Body of pancreas (tissue), 4 donors: ENCODE data around the gene KIAA0232. TPM values are rescaled to one million over a fixed set of nuclear protein-coding genes. Genes with fewer than 3 reads are reported as not detected.
A peak's percentile ranks its signal among the peaks of the same experiment; 100 is the strongest.

Experiments used
- ATAC-seq: fragments of 150-250 bp; one replicate; pipeline ENCODE4 v1.9.1; 2016
- DNase-seq, 4 donors: peaks; one replicate each; pipeline ENCODE4 v3.0.0-alpha.2; 2019
- H3K27ac ChIP-seq, 4 donors: fragments of 200-600 bp; sonication (generic); 1 replicate in 3 of 4; 2 replicates in 1 of 4; pipeline versions ENCODE4 v1.5.1 to v1.6.1; 2016 to 2019; ENCODE audit warnings: mild to moderate bottlenecking in 1 of 4, mixed read lengths in 1 of 4, moderate library complexity in 1 of 4
- H3K27me3 ChIP-seq, 2 donors: fragments of 200-600 bp; sonication (generic); one replicate each; pipeline ENCODE4 v1.6.0; 2016; ENCODE audit warnings: mild to moderate bottlenecking in 1 of 2
- H3K36me3 ChIP-seq, 2 donors: fragments of 200-600 bp; sonication (generic); replicated peaks in 1 of 2; 2 replicates each; pipeline ENCODE4 v1.5.1; 2016; ENCODE audit warnings: low read depth in 2 of 2; ENCODE audit not compliant: insufficient read depth in 1 of 2
- H3K4me1 ChIP-seq: fragments of 200-600 bp; sonication (generic); one replicate; pipeline ENCODE4 v1.6.0; 2016
- H3K4me3 ChIP-seq, 2 donors: fragments of 200-600 bp; sonication (generic); 1 replicate in 1 of 2; 2 replicates in 1 of 2; pipeline ENCODE4 v1.5.1; 2016 to 2019
- H3K9me3 ChIP-seq, 3 donors: fragments of 200-600 bp; sonication (generic); 1 replicate in 2 of 3; 2 replicates in 1 of 3; pipeline ENCODE4 v1.5.1; 2016
- POLR2A ChIP-seq, 3 donors: fragments of 450-650 bp; IDR thresholded peaks; one replicate each; pipeline ENCODE4 v1.6.1; 2016; ENCODE audit warnings: antibody characterized with exemption in 3 of 3, mild to moderate bottlenecking in 2 of 3
- WGBS, 2 donors: methylation state at CpG; one replicate each; pipeline ENCODE4 v1.1.5; 2017; 5-methylcytosine and 5-hydroxymethylcytosine counted together
- intact Hi-C: fragments of 100-400 bp; cut with DNase I; formaldehyde crosslinking; loops from one replicate; pipeline ENCODE4 v1.15.1; 2023
- total RNA-seq, 2 donors: library from RNA; depleted of rRNA; stranded (reverse); fragments of >200 nt; gene quantifications; one replicate each; pipeline ENCODE4 v1.1.0, GENCODE V29; 2016
- TF ChIP-seq, protein P1 (sequence below), 7 experiments: fragments of 450-650 bp in 4 of 7; fragments of 200-600 bp in 3 of 7; sonication (generic) in 3 of 7; IDR thresholded peaks; one replicate each; pipeline ENCODE4 v1.5.1; 2016 to 2019; ENCODE audit warnings: antibody characterized with exemption in 7 of 7

Gene KIAA0232
- 10 to 100 TPM in 1 of 2 donors, 1 to 10 TPM in 1; 9.6 to 15.0 TPM for total RNA-seq

- H3K27me3 ChIP-seq = no peaks in the 10 kb centered on the region
- WGBS, 2 donors = 0% methylated on average over 16 to 63 of the region's 100 CpGs
- no peaks in the 10 kb centered on the region for H3K9me3 ChIP-seq
- ATAC-seq (peak; percentile 88), DNase-seq (peak; percentile 92 to 94 (median 92))
- peak within 1 kb of the TSS; percentile 92 to 99 (median 98) for H3K27ac ChIP-seq
- TF ChIP-seq, protein P1, sequence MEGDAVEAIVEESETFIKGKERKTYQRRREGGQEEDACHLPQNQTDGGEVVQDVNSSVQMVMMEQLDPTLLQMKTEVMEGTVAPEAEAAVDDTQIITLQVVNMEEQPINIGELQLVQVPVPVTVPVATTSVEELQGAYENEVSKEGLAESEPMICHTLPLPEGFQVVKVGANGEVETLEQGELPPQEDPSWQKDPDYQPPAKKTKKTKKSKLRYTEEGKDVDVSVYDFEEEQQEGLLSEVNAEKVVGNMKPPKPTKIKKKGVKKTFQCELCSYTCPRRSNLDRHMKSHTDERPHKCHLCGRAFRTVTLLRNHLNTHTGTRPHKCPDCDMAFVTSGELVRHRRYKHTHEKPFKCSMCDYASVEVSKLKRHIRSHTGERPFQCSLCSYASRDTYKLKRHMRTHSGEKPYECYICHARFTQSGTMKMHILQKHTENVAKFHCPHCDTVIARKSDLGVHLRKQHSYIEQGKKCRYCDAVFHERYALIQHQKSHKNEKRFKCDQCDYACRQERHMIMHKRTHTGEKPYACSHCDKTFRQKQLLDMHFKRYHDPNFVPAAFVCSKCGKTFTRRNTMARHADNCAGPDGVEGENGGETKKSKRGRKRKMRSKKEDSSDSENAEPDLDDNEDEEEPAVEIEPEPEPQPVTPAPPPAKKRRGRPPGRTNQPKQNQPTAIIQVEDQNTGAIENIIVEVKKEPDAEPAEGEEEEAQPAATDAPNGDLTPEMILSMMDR (IDR thresholded peaks at IDR 0.05) = peak in 2 of 7 experiments; percentile 35 to 37
- peak; percentile 45 to 68 (median 48) for TF ChIP-seq POLR2A (IDR thresholded peaks at IDR 0.05)
- H3K4me3 ChIP-seq = peak within 1 kb of the TSS; percentile 83 to 91
- peaks cover 25% of the 10 kb centered on the region for H3K4me1 ChIP-seq
- no peaks in the 10 kb centered on the region for H3K36me3 ChIP-seq
- intact Hi-C loops = no loop called here
Measured at GRCh38 chr4:6782147-6782845, at the start of gene KIAA0232. KIAA0232 (plus strand) TSS chr4:6782727; CDS start chr4:6824454, 41,727 bp downstream.

GRCh38 chr4:6733358-6734164, 49.0 kb upstream of the KIAA0232 start:
- no peaks in the 10 kb centered on the region for H3K27me3 ChIP-seq
- no peaks in the 10 kb centered on the region for H3K9me3 ChIP-seq
- H3K4me3 ChIP-seq = no peak overlapping the region
- no peaks in the 10 kb centered on the region for H3K4me1 ChIP-seq
- TF ChIP-seq POLR2A (IDR thresholded peaks at IDR 0.05) = no peak
- TF ChIP-seq, protein P1 (IDR thresholded peaks at IDR 0.05) = no peak
- H3K36me3 ChIP-seq = no peaks in the 10 kb centered on the region
- 69 to 77% methylated on average over 14 to 27 of the region's 27 CpGs for WGBS, 2 donors
- intact Hi-C loops = no loop called here
- DNase-seq (no peak), ATAC-seq (no peak)
- H3K27ac ChIP-seq = no peak overlapping the region

GRCh38 chr4:6734165-6734786, 48.3 kb upstream of the KIAA0232 start:
- no peak for ATAC-seq
- Histone ChIP-seq H3K36me3 (no peaks in the 10 kb centered on the region), H3K4me3 (no peak overlapping the region), H3K9me3 (no peaks in the 10 kb centered on the region), H3K27ac (no peak overlapping the region), H3K27me3 (no peaks in the 10 kb centered on the region), H3K4me1 (no peaks in the 10 kb centered on the region)
- 76 to 80% methylated on average over 16 of the region's 16 CpGs for WGBS, 2 donors
- TF ChIP-seq POLR2A (IDR thresholded peaks at IDR 0.05) = no peak
- TF ChIP-seq, protein P1 (IDR thresholded peaks at IDR 0.05) = no peak
- intact Hi-C loops = no loop called here
- no peak for DNase-seq

DNA sequence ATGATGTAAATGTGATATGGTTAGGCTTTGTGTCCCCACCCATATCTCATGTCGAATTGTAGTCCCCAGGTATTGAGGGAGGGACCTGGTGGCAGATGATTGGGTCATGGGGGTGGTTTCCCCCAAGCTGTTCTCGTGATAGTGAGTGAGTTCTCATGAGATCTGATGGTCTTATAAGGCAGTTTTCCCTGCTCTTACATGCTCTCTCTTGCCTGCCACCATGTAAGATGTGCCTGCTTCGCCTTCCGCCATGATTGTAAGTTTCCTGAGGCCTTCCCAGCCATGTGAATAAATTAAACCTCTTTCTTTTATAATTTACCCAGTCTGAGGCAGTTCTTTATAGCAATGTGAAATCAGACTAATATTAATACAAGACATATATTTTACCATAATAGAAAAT, 42.6 kb upstream of the KIAA0232 start:
- ATAC-seq = no peak
- 84 to 93% methylated on average over 4 of the region's 4 CpGs for WGBS, 2 donors

More for the DNA sequence above, 42.6 kb upstream of the KIAA0232 start:
- no peaks in the 10 kb centered on the region for H3K4me1 ChIP-seq
- H3K27me3 ChIP-seq = no peaks in the 10 kb centered on the region
- no peak for TF ChIP-seq POLR2A (IDR thresholded peaks at IDR 0.05)
- TF ChIP-seq, protein P1 (IDR thresholded peaks at IDR 0.05) = no peak
- intact Hi-C loops = no loop called here
- no peak for DNase-seq
- H3K27ac ChIP-seq = no peak overlapping the region
- no peak overlapping the region for H3K4me3 ChIP-seq
- no peaks in the 10 kb centered on the region for H3K9me3 ChIP-seq
- H3K36me3 ChIP-seq = no peaks in the 10 kb centered on the region
